A549 (cell line): ENCODE results near the gene CFAP97. TPM values are rescaled to one million over a fixed set of nuclear protein-coding genes. Genes with fewer than 3 reads are reported as not detected.

Experiments used
- ATAC-seq, 2 experiments: fragments of 200-7000 bp in 1 of 2; fragments of >200 bp in 1 of 2; cut with Nextera tagmentation in 1 of 2; cut with Tn5 transposase in 1 of 2; 3 replicates each; pipeline versions ENCODE4 v1.8.0 to v1.9.1; 2018 to 2020; ENCODE audit warnings: mild to moderate bottlenecking in 1 of 2, moderate library complexity in 1 of 2
- CTCF ChIA-PET: fragments of 300-600 bp; sonication (Branson Sonifier 250); formaldehyde crosslinking; extraction: SDS; loops from one replicate; lab custom pipeline; 2021; ENCODE audit warnings: antibody characterized with exemption, inconsistent platforms; lab: Yijun Ruan, JAX
- POLR2A ChIA-PET: fragments of 350-600 bp; formaldehyde crosslinking; extraction: SDS; loops from one replicate; lab custom pipeline; 2021; ENCODE audit warnings: antibody characterized with exemption, inconsistent platforms; lab: Yijun Ruan, JAX
- DNase-seq, 2 experiments: peaks; one replicate each; pipeline versions ENCODE4 v3.0.0 to v3.0.0-alpha.2; 2011 to 2016; ENCODE audit warnings: low read depth in 1 of 2, low spot score in 1 of 2
- FAIRE-seq: peaks from 2 replicates; lab custom pipeline; 2011; peaks lifted over from hg19 to GRCh38; lab: Jason Lieb, UNC
- H3K27ac ChIP-seq, 2 experiments: fragments of >200 bp; sonication (Bioruptor Twin); formaldehyde crosslinking; 3 replicates each; pipeline ENCODE4 v1.5.1; 2016 to 2017
- H3K4me1 ChIP-seq: fragments of >200 bp; sonication (Bioruptor Twin); formaldehyde crosslinking; 3 replicates; pipeline ENCODE4 v1.6.1; 2016
- H3K4me2 ChIP-seq: fragments of >200 bp; sonication (Bioruptor Twin); formaldehyde crosslinking; 3 replicates; pipeline ENCODE4 v1.6.1; 2016
- H3K4me3 ChIP-seq: fragments of >200 bp; sonication (Bioruptor Twin); formaldehyde crosslinking; 3 replicates; pipeline ENCODE4 v1.5.1; 2016
- H3K9me3 ChIP-seq: fragments of >200 bp; sonication (Bioruptor Twin); formaldehyde crosslinking; 3 replicates; pipeline ENCODE4 v1.6.1; 2016
- BHLHE40 ChIP-seq: IDR thresholded peaks from 2 replicates; pipeline ENCODE4 v1.6.1; 2012; ENCODE audit warnings: low read depth, low read length, inconsistent platforms
- CEBPB ChIP-seq, 2 experiments: fragments of >200 bp in 1 of 2; sonication (Bioruptor Twin) in 1 of 2; formaldehyde crosslinking in 1 of 2; IDR thresholded peaks; 2 replicates each; pipeline ENCODE4 v1.6.1; 2012 to 2016
- CHD4 ChIP-seq: fragments of 200-600 bp; sonication (generic); IDR thresholded peaks from 2 replicates; pipeline ENCODE4 v1.6.1; 2016; ENCODE audit warnings: antibody characterized with exemption, mild to moderate bottlenecking, borderline replicate concordance
- EHMT2 ChIP-seq: fragments of 200-600 bp; sonication (generic); IDR thresholded peaks from 2 replicates; pipeline ENCODE4 v1.6.1; 2016; ENCODE audit warnings: antibody characterized with exemption, low read depth, mild to moderate bottlenecking, moderate library complexity
- EP300 ChIP-seq, 2 experiments: fragments of >200 bp; sonication (Bioruptor Twin); formaldehyde crosslinking; IDR thresholded peaks; 2 replicates in 1 of 2; 3 replicates in 1 of 2; pipeline ENCODE4 v1.6.1; 2016 to 2017
- HOXA7 ChIP-seq: fragments of 250-450 bp; sonication (Bioruptor Pico); IDR thresholded peaks from 2 replicates; pipeline ENCODE4 v1.5.0; 2020; ENCODE audit warnings: mild to moderate bottlenecking, moderate library complexity
- HOXB13 ChIP-seq: fragments of 250-450 bp; sonication (Bioruptor Pico); IDR thresholded peaks from 2 replicates; pipeline ENCODE4 v1.5.0; 2020; ENCODE audit warnings: low read depth, mild to moderate bottlenecking, moderate library complexity
- JUN ChIP-seq, 2 experiments: fragments of >200 bp; sonication (Bioruptor Twin); formaldehyde crosslinking; IDR thresholded peaks; 2 replicates in 1 of 2; 3 replicates in 1 of 2; pipeline ENCODE4 v1.6.1; 2016 to 2017
- MAFK ChIP-seq: fragments of 450-650 bp; IDR thresholded peaks from 2 replicates; pipeline ENCODE4 v1.6.1; 2014; ENCODE audit not compliant: partially characterized antibody
- NPAS2 ChIP-seq: fragments of 250-450 bp; sonication (Bioruptor Pico); IDR thresholded peaks from 2 replicates; pipeline ENCODE4 v1.8.0; 2022; ENCODE audit warnings: mild to moderate bottlenecking, moderate library complexity, borderline replicate concordance
- NR3C1 ChIP-seq: fragments of >200 bp; sonication (Bioruptor Twin); formaldehyde crosslinking; IDR thresholded peaks from 3 replicates; pipeline ENCODE4 v1.6.1; 2017
- PHF8 ChIP-seq: fragments of 200-600 bp; sonication (generic); IDR thresholded peaks from 2 replicates; pipeline ENCODE4 v1.6.1; 2016; ENCODE audit warnings: low read depth, mild to moderate bottlenecking, antibody characterized with exemption, moderate library complexity, borderline replicate concordance
- RFX5 ChIP-seq: fragments of 450-650 bp; IDR thresholded peaks from 2 replicates; pipeline ENCODE4 v1.7.1; 2014; ENCODE audit warnings: antibody characterized with exemption, mild to moderate bottlenecking, moderate library complexity
- RNF2 ChIP-seq: fragments of 200-600 bp; sonication (generic); IDR thresholded peaks from 2 replicates; pipeline ENCODE4 v1.6.1; 2016; ENCODE audit warnings: low read depth, mild to moderate bottlenecking, antibody characterized with exemption, moderate library complexity, borderline replicate concordance
- TFCP2L1 ChIP-seq: fragments of 250-450 bp; sonication (Bioruptor Pico); IDR thresholded peaks from 2 replicates; pipeline ENCODE4 v1.5.0; 2021; ENCODE audit warnings: mild to moderate bottlenecking
- WGBS: methylation state at CpG from one replicate; pipeline ENCODE4 v1.1.6; 2017; ENCODE audit errors: missing lambda C conversion rate; 5-methylcytosine and 5-hydroxymethylcytosine counted together
- polyA plus RNA-seq, 4 experiments: library from polyadenylated mRNA; depleted of rRNA in 3 of 4; stranded (reverse); fragments of >200 nt; fragmentation: RNase III in 1 of 4; extraction: RNeasy Plus Mini Kit Qiagen cat#74134 plus additional on column Dnase treatment in 1 of 4; gene quantifications; 2 replicates in 3 of 4; 3 replicates in 1 of 4; pipeline ENCODE4 v1.2.3, GENCODE V29; 2011 to 2017
- TF ChIP-seq, protein P1 (sequence below): fragments of >200 bp; sonication (Bioruptor Twin); formaldehyde crosslinking; IDR thresholded peaks from 3 replicates; pipeline ENCODE4 v1.6.1; 2016
- TF ChIP-seq, protein P2 (sequence below): fragments of 200-600 bp; sonication (generic); IDR thresholded peaks from 2 replicates; pipeline ENCODE4 v1.6.1; 2016; ENCODE audit warnings: antibody characterized with exemption, mild to moderate bottlenecking, moderate library complexity
- TF ChIP-seq, protein P3 (sequence below): fragments of 250-450 bp; sonication (Bioruptor Pico); IDR thresholded peaks from 2 replicates; pipeline ENCODE4 v1.5.0; 2021; ENCODE audit warnings: mild to moderate bottlenecking, moderate library complexity, borderline replicate concordance

Gene CFAP97
- polyA plus RNA-seq, 2 of the 4 experiments (the other 2 are of a cell fraction): 15.8 to 48.2 TPM

DNA sequence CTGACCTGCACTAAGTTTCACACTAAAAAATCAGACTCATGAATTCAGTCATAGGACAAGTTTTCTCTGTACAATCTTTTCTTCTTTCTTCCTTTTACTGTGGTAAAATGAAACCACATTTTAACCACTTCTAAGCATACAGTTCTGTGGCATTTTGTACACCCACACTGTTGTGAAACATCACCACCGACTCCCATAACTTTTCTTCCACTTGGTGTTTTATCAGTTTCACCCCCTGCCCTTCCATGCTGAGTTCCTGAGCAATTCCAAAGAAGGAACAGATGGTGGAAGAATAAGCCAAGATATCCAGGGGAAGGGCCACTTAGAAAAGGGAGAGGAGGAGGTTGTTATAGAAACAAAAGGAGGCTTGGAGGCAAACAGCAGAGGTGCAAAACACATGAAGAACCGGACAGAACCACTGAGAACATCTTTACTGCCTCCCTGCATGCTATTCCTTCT lies 38.2 kb downstream of the CFAP97 start:
- FAIRE-seq: no peak
- Histone ChIP-seq H3K9me3 (no peaks in the 10 kb centered on the region), H3K4me3 (no peak overlapping the region), H3K4me2 (no peak overlapping the region), H3K27ac (no peak overlapping the region), H3K4me1 (no peaks in the 10 kb centered on the region)
- 92% methylated on average over 2 of the region's 2 CpGs for WGBS
- no peak for DNase-seq
- ATAC-seq: no peak
- ChIA-PET CTCF (no interaction called here), POLR2A (no interaction called here)
- no peak for TF ChIP-seq JUN (IDR thresholded peaks at IDR 0.05)
- no peak for TF ChIP-seq RNF2
- no peak for TF ChIP-seq EHMT2
- TF ChIP-seq HOXB13: no peak
- no peak for TF ChIP-seq NR3C1
- TF ChIP-seq EP300 (IDR thresholded peaks at IDR 0.05): no peak
- TF ChIP-seq, protein P1, sequence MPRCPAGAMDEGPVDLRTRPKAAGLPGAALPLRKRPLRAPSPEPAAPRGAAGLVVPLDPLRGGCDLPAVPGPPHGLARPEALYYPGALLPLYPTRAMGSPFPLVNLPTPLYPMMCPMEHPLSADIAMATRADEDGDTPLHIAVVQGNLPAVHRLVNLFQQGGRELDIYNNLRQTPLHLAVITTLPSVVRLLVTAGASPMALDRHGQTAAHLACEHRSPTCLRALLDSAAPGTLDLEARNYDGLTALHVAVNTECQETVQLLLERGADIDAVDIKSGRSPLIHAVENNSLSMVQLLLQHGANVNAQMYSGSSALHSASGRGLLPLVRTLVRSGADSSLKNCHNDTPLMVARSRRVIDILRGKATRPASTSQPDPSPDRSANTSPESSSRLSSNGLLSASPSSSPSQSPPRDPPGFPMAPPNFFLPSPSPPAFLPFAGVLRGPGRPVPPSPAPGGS: no peak
- TF ChIP-seq NPAS2: no peak

DNA sequence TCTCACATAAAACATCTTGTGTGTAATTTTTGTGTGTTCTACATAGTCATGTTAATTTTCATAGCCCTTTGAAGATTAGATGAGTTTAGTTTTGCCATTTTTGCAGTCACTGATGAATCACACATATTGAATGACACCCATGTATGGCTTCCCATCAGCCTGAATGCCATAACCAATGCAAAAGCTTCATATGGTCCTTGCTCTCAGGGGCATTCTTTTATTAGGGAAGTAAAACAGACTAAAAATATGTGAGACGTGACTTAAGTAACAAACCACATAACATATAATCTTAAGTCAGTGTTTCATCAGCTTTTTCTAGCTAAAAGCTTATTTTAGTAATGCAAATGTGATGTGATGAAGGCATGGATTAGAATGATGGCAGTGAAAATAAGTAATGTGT lies 52.5 kb downstream of the CFAP97 start:
- no peak for FAIRE-seq
- Histone ChIP-seq H3K4me2 (no peak overlapping the region), H3K4me3 (no peak overlapping the region), H3K27ac (no peak overlapping the region), H3K9me3 (no peaks in the 10 kb centered on the region), H3K4me1 (no peaks in the 10 kb centered on the region)
- 90% methylated on average over 1 of the region's 1 CpG for WGBS
- DNase-seq: no peak
- ChIA-PET CTCF (interaction anchor here (0.7 kb wide), 1 partner anchor 32 kb away, joined by 4 read pairs; no protein-coding TSS in a partner anchor), POLR2A (no interaction called here)
- ATAC-seq: no peak
- TF ChIP-seq TFCP2L1 (CRISPR knock-in tag) (no peak), BHLHE40 (no peak), HOXB13 (no peak), PHF8 (no peak), JUN (IDR thresholded peaks at IDR 0.05) (no peak), RFX5 (no peak), MAFK (no peak), CHD4 (no peak), HOXA7 (CRISPR knock-in tag) (no peak), CEBPB (IDR thresholded peaks at IDR 0.05) (no peak)
- TF ChIP-seq, protein P2, sequence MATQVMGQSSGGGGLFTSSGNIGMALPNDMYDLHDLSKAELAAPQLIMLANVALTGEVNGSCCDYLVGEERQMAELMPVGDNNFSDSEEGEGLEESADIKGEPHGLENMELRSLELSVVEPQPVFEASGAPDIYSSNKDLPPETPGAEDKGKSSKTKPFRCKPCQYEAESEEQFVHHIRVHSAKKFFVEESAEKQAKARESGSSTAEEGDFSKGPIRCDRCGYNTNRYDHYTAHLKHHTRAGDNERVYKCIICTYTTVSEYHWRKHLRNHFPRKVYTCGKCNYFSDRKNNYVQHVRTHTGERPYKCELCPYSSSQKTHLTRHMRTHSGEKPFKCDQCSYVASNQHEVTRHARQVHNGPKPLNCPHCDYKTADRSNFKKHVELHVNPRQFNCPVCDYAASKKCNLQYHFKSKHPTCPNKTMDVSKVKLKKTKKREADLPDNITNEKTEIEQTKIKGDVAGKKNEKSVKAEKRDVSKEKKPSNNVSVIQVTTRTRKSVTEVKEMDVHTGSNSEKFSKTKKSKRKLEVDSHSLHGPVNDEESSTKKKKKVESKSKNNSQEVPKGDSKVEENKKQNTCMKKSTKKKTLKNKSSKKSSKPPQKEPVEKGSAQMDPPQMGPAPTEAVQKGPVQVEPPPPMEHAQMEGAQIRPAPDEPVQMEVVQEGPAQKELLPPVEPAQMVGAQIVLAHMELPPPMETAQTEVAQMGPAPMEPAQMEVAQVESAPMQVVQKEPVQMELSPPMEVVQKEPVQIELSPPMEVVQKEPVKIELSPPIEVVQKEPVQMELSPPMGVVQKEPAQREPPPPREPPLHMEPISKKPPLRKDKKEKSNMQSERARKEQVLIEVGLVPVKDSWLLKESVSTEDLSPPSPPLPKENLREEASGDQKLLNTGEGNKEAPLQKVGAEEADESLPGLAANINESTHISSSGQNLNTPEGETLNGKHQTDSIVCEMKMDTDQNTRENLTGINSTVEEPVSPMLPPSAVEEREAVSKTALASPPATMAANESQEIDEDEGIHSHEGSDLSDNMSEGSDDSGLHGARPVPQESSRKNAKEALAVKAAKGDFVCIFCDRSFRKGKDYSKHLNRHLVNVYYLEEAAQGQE: no peak
- TF ChIP-seq, protein P1: no peak
- TF ChIP-seq, protein P3, sequence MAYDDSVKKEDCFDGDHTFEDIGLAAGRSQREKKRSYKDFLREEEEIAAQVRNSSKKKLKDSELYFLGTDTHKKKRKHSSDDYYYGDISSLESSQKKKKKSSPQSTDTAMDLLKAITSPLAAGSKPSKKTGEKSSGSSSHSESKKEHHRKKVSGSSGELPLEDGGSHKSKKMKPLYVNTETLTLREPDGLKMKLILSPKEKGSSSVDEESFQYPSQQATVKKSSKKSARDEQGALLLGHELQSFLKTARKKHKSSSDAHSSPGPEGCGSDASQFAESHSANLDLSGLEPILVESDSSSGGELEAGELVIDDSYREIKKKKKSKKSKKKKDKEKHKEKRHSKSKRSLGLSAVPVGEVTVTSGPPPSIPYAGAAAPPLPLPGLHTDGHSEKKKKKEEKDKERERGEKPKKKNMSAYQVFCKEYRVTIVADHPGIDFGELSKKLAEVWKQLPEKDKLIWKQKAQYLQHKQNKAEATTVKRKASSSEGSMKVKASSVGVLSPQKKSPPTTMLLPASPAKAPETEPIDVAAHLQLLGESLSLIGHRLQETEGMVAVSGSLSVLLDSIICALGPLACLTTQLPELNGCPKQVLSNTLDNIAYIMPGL (CRISPR knock-in tag): no peak
- TF ChIP-seq, all 56 proteins: peak for 0
